KOPT-K1 (cell line): Measurements from ENCODE around the gene MT1A.
"Not testable (repeated sequence)": the region's sequence is repeated elsewhere in the genome, so short reads cannot be mapped to it uniquely, and the experiment has no call there.

ENCODE experiments used
- H3K27ac ChIP-seq: fragments of 200-600 bp; sonication (generic); 2 replicates; pipeline ENCODE4 v1.5.1; 2016; ENCODE audit warnings: antibody characterized with exemption, mild to moderate bottlenecking, low read depth, low read length; ENCODE audit not compliant: poor library complexity, severe bottlenecking
- H3K36me3 ChIP-seq: fragments of 200-600 bp; sonication (generic); 2 replicates; pipeline ENCODE4 v1.5.1; 2017; ENCODE audit warnings: antibody characterized with exemption, mild to moderate bottlenecking, low read length, moderate library complexity; ENCODE audit not compliant: insufficient read depth
- H3K9me3 ChIP-seq: fragments of 200-600 bp; sonication (generic); 2 replicates; pipeline ENCODE4 v1.5.1; 2017; ENCODE audit warnings: antibody characterized with exemption, low read length, mild to moderate bottlenecking; ENCODE audit not compliant: insufficient read depth, poor library complexity, severe bottlenecking

MT1A gene

GRCh38 chr16:56621665-56622445 lies 16.6 kb upstream of the MT1A start:
- H3K27ac ChIP-seq = not testable (repeated sequence)

GRCh38 chr16:56623184-56623583 lies 15.3 kb upstream of the MT1A start:
- not testable (repeated sequence) for H3K36me3 ChIP-seq, H3K9me3 ChIP-seq, H3K27ac ChIP-seq

More at GRCh38 chr16:56621665-56622445, 16.6 kb upstream of the MT1A start:
- H3K36me3 ChIP-seq, H3K9me3 ChIP-seq: not testable (repeated sequence)

DNA sequence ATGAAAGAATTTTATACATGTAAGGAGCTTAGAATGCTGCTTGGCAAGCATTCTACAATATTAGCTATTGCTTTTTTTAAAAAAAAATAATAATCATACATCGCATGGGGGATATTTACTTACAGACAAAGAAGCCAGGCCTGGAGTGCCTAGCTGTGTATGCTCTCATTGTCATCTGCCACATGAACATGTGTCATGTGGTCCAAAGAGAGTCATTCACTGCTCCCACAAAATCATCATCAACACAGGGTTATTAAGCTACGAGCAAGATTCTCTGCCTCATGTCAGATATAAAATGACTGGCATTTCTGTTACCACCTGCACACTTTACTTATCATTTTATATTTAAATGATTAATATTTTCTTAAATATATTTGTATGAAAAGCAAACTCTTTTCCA lies 14.8 kb upstream of the MT1A start:
- H3K27ac ChIP-seq = no peak overlapping the region
- no peaks in the 10 kb centered on the region for H3K9me3 ChIP-seq
- no peaks in the 10 kb centered on the region for H3K36me3 ChIP-seq

GRCh38 chr16:56625140-56625942 lies 13.1 kb upstream of the MT1A start, which contains the start of gene MT1E:
MT1E (plus strand) TSS chr16:56625781; CDS start chr16:56625852, 71 bp downstream.
- Histone ChIP-seq H3K36me3 (no peaks in the 10 kb centered on the region), H3K9me3 (no peaks in the 10 kb centered on the region), H3K27ac (no peak within 1 kb of the TSS)

GRCh38 chr16:56625943-56626654 lies 12.4 kb upstream of the MT1A start:
- no peaks in the 10 kb centered on the region for H3K9me3 ChIP-seq
- no peaks in the 10 kb centered on the region for H3K36me3 ChIP-seq
- H3K27ac ChIP-seq = no peak overlapping the region

- Histone ChIP-seq H3K36me3 (no peaks in the 10 kb centered on the region), H3K9me3 (no peaks in the 10 kb centered on the region), H3K27ac (no peak overlapping the region)
Observed at GRCh38 chr16:56626685-56627084, 11.8 kb upstream of the MT1A start.

GRCh38 chr16:56628486-56629350 lies 9.7 kb upstream of the MT1A start:
- H3K36me3 ChIP-seq = no peaks in the 10 kb centered on the region
- no peaks in the 10 kb centered on the region for H3K9me3 ChIP-seq
- H3K27ac ChIP-seq = no peak overlapping the region

GRCh38 chr16:56629531-56629930 lies 8.9 kb upstream of the MT1A start:
- H3K36me3 ChIP-seq = no peaks in the 10 kb centered on the region
- no peak overlapping the region for H3K27ac ChIP-seq
- no peaks in the 10 kb centered on the region for H3K9me3 ChIP-seq

- no peaks in the 10 kb centered on the region for H3K36me3 ChIP-seq
- H3K9me3 ChIP-seq = no peaks in the 10 kb centered on the region
- H3K27ac ChIP-seq = no peak overlapping the region
Observed at GRCh38 chr16:56630134-56630533, 8.3 kb upstream of the MT1A start.

- no peaks in the 10 kb centered on the region for H3K9me3 ChIP-seq
- H3K27ac ChIP-seq = no peak overlapping the region
- no peaks in the 10 kb centered on the region for H3K36me3 ChIP-seq
Observed at GRCh38 chr16:56631197-56631596, 7.3 kb upstream of the MT1A start.

DNA sequence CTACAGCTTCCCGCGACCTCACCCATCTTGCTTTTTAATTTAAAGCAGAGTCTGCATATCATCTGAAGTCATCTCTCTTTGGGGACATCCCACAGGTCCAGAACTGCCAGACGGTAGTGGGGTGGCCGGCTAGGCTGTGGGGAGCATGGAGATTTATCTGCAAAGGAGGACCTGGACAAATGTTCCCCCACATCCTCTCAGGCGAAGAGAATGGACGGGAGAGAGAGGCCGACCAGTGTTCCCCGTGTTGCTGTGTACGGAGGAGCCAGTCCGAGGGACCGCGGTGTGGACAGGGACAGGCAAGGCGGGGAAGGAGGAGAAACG lies 6.7 kb upstream of the MT1A start:
- H3K36me3 ChIP-seq = no peaks in the 10 kb centered on the region
- no peaks in the 10 kb centered on the region for H3K9me3 ChIP-seq
- no peak overlapping the region for H3K27ac ChIP-seq

GRCh38 chr16:56632156-56632847 lies 6.2 kb upstream of the MT1A start, which contains the start of gene MT1M:
MT1M (plus strand) TSS chr16:56632659; CDS start chr16:56632732, 73 bp downstream.
- Histone ChIP-seq H3K27ac (no peak within 1 kb of the TSS), H3K36me3 (no peaks in the 10 kb centered on the region), H3K9me3 (no peaks in the 10 kb centered on the region)

DNA sequence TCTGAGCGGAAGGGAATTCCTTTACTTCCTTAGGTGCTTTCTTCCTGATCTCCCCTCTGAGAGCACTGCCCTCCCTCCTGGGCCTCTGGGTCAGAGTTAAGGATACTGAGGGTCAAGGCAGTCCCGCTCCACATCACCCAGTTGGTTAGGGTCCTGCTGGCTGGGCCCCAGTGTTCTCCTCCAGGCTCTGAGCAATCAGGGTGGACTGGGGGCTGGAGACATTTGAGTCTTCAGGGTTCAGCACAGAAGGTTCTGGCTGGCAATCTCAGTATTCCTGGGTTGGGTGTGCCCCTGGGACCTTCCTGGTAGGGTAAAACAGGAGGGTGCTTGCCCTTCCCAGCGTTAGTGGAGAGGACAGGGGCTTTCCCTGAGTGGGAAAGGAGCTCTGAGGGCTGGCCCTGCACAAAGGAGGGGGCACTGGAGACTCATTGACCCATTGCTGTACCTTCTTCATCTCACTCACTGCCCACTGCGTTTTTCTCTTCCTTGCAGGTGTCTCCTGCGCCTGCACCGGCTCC lies 5.6 kb upstream of the MT1A start:
- H3K9me3 ChIP-seq = no peaks in the 10 kb centered on the region
- no peaks in the 10 kb centered on the region for H3K36me3 ChIP-seq
- no peak overlapping the region for H3K27ac ChIP-seq

DNA sequence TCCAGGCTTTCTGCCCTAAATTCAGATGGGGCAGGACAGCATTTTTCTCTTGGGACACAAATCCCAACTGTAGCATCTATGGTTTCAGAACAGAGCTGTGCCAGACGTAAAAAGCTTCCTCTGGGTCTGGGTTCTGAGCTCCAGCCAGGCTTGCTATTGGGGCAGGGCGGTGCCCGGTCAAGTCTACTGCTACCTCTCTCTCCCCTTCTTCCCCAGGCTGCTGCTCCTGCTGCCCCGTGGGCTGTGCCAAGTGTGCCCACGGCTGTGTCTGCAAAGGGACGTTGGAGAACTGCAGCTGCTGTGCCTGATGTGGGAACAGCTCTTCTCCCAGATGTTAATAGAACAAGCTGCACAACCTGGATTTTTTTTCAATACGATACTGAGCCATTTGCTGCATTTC lies 4.9 kb upstream of the MT1A start:
- Histone ChIP-seq H3K9me3 (no peaks in the 10 kb centered on the region), H3K27ac (no peak overlapping the region), H3K36me3 (no peaks in the 10 kb centered on the region)
